CD4-positive, alpha-beta T cell (primary cell): Measurements from ENCODE around the gene TCIRG1. TPM values are rescaled to one million over a fixed set of nuclear protein-coding genes. Genes with fewer than 3 reads are reported as not detected.

Experiments
- ATAC-seq: fragments of 200-7000 bp; cut with Tn5 transposase; one replicate; pipeline ENCODE4 v1.10.0; 2022; ENCODE audit warnings: mild to moderate bottlenecking; ENCODE audit not compliant: poor library complexity
- CTCF ChIA-PET: fragments of 350-600 bp; sonication (Branson Sonifier 250); formaldehyde crosslinking; loops from one replicate; lab custom pipeline; 2021; ENCODE audit warnings: antibody characterized with exemption, inconsistent platforms; lab: Charles Lee
- POLR2A ChIA-PET: fragments of 350-600 bp; sonication (Branson Sonifier 250); formaldehyde crosslinking; loops from one replicate; lab custom pipeline; 2021; ENCODE audit warnings: antibody characterized with exemption, inconsistent platforms; lab: Charles Lee
- DNase-seq, 14 experiments: peaks; one replicate each; pipeline ENCODE4 v3.0.0-alpha.2; 2013 to 2020; ENCODE audit warnings: mixed read lengths in 2 of 14
- H3K27ac ChIP-seq, 2 donors: one replicate each; pipeline versions ENCODE4 v1.5.1 to v1.7.0; 2013; ENCODE audit warnings: low read length in 2 of 2, low read depth in 1 of 2, mild to moderate bottlenecking in 1 of 2
- H3K27me3 ChIP-seq, 2 experiments: 1 replicate in 1 of 2; 2 replicates in 1 of 2; pipeline versions ENCODE4 v1.6.1 to v1.7.0; 2013; ENCODE audit warnings: low read length in 2 of 2, control low read depth in 1 of 2, mild to moderate bottlenecking in 1 of 2, moderate library complexity in 1 of 2; ENCODE audit not compliant: insufficient read depth in 2 of 2, control insufficient read depth in 1 of 2
- H3K36me3 ChIP-seq: one replicate; pipeline ENCODE4 v1.6.1; 2013; ENCODE audit warnings: low read length, control low read depth; ENCODE audit not compliant: insufficient read depth
- H3K4me1 ChIP-seq: one replicate; pipeline ENCODE4 v1.6.1; 2013; ENCODE audit warnings: low read length, control low read depth; ENCODE audit not compliant: insufficient read depth
- H3K4me3 ChIP-seq: one replicate; pipeline ENCODE4 v1.5.1; 2013; ENCODE audit warnings: mild to moderate bottlenecking, low read length, moderate library complexity
- H3K9me3 ChIP-seq, 2 experiments: 1 replicate in 1 of 2; 2 replicates in 1 of 2; pipeline versions ENCODE4 v1.6.1 to v1.7.0; 2013; ENCODE audit warnings: low read length in 2 of 2, mild to moderate bottlenecking in 2 of 2, control low read depth in 1 of 2, moderate library complexity in 1 of 2; ENCODE audit not compliant: control insufficient read depth in 1 of 2, insufficient read depth in 1 of 2
- H3K27ac Mint-ChIP-seq: one replicate; pipeline ENCODE4 v1.8.0; 2020; ENCODE audit warnings: mixed read lengths
- H3K27me3 Mint-ChIP-seq: one replicate; pipeline ENCODE4 v1.8.0; 2021; ENCODE audit warnings: mixed read lengths
- H3K36me3 Mint-ChIP-seq: one replicate; pipeline ENCODE4 v1.8.0; 2021; ENCODE audit warnings: low read depth, mixed read lengths
- H3K4me1 Mint-ChIP-seq: one replicate; pipeline ENCODE4 v1.8.0; 2021; ENCODE audit warnings: low read depth, mixed read lengths
- H3K4me3 Mint-ChIP-seq: one replicate; pipeline ENCODE4 v1.8.0; 2020; ENCODE audit warnings: mild to moderate bottlenecking, mixed read lengths
- H3K9me3 Mint-ChIP-seq: one replicate; pipeline ENCODE4 v1.8.0; 2020; ENCODE audit warnings: mixed read lengths
- intact Hi-C, 2 experiments: fragments of 100-400 bp; cut with DNase I in 1 of 2; cut with micrococcal nuclease in 1 of 2; formaldehyde crosslinking; loops; one replicate each; pipeline versions ENCODE4 v1.15.1 to v1.9.0; 2023 to 2025; cut with DNase I, micrococcal nuclease
- total RNA-seq, 174 experiments: library from RNA in 2 of 174; stranded (reverse) in 2 of 174; gene quantifications; one replicate each; pipeline ENCODE4 v1.2.3 and lab custom pipeline; 2021 to 2026
- TF ChIP-seq, protein P1 (sequence below): fragments of 200-600 bp; IDR thresholded peaks from one replicate; pipeline ENCODE4 v1.8.0; 2022; ENCODE audit warnings: antibody characterized with exemption, mild to moderate bottlenecking

The TCIRG1 gene
- total RNA-seq, 2 experiments from 2014 or later: 202 to 207 TPM

DNA sequence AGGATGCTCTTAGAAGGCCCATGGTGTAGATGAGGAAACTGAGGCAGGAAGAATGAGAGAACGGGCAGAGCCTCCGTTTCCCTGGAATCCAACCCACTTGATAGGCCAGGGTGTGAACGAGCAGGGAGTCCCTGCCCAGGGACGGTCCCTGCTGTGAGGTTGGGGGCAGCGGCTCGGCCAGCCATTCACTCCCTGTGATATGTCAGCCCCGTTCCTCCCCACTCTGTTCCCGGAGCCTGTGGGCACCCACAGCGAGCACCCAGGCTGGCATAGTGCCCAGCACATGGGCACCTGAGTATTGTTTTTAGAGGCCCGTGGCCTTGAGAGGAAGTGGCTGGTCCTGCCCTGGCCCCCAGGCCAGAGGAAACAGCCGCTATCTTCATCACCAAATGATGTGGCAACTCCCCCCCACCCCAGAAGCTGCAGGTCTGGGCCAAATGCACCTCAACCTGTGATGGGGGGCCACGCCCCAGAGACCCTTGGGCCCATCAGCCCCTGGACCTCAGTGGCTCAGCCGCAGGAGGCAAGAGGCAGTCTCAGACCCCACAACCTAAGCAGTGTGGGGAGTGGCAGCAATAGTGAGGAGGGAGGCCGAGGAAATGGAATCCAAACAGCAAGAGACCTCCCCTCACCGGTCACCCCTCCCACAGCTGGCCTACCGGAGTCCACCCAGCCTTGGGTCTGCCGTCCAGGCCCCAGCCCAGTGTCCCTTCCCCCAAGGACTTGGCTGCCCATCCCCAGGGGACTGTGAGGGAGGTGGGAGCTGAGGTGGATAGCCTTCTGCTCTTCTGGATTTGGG is 26.6 kb upstream of the TCIRG1 start:
- ChIA-PET POLR2A (no interaction called here), CTCF (no interaction called here)
- Histone ChIP-seq H3K4me1 (peaks cover 5% of the 10 kb centered on the region), H3K36me3 (no peaks in the 10 kb centered on the region), H3K27me3 (no peaks in the 10 kb centered on the region), H3K27ac (no peak overlapping the region), H3K9me3 (peaks cover 0 to 4% of the 10 kb centered on the region in 2 experiments), H3K4me3 (no peak overlapping the region)
- peaks cover 7% of the 10 kb centered on the region for H3K27me3 Mint-ChIP-seq
- no peak overlapping the region for H3K27ac Mint-ChIP-seq
- DNase-seq (no peak), ATAC-seq (no peak)
- TF ChIP-seq, protein P1, sequence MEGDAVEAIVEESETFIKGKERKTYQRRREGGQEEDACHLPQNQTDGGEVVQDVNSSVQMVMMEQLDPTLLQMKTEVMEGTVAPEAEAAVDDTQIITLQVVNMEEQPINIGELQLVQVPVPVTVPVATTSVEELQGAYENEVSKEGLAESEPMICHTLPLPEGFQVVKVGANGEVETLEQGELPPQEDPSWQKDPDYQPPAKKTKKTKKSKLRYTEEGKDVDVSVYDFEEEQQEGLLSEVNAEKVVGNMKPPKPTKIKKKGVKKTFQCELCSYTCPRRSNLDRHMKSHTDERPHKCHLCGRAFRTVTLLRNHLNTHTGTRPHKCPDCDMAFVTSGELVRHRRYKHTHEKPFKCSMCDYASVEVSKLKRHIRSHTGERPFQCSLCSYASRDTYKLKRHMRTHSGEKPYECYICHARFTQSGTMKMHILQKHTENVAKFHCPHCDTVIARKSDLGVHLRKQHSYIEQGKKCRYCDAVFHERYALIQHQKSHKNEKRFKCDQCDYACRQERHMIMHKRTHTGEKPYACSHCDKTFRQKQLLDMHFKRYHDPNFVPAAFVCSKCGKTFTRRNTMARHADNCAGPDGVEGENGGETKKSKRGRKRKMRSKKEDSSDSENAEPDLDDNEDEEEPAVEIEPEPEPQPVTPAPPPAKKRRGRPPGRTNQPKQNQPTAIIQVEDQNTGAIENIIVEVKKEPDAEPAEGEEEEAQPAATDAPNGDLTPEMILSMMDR: no peak
- peaks cover 9% of the 10 kb centered on the region for H3K4me1 Mint-ChIP-seq
- H3K9me3 Mint-ChIP-seq: no peaks in the 10 kb centered on the region
- intact Hi-C loops: no loop called here
- H3K4me3 Mint-ChIP-seq: no peak overlapping the region
- no peaks in the 10 kb centered on the region for H3K36me3 Mint-ChIP-seq

DNA sequence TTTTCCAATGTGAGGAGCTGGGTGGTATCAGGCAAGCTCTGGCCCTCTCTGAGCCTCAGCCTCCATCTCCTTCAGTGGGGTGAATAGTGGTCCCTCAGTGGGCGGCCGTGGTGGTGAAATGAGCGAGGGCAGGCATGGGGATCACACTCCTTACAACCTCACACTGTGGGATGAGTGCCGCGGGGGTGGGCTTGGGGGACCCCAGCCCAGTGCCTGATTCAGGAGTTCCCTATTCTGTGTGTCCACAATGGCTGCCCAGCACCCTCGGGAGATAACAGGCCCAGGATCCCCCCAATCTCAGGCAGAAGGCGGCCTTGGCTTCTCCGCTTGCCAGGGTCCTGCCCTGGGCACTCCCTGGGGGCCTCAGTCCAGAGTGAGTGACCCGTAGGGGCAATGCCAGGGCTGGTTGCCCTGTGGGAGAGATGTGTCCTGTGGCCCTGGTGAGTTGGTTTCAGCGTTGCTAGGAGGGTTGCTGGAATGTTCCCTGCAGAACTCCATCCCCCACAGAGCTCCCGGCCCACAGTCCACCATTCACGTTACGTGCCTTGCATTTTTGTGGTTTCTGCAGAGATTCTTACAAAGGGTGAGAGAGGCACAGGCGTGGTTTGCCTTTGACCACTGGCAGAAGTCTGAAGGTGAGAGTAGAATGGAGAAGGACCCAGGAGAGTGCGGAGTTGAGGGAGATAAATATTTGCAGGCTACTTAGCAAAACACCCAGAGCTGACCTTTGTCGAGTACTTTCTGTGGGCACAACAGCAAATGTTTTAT is 25.8 kb upstream of the TCIRG1 start:
- Histone ChIP-seq H3K36me3 (no peaks in the 10 kb centered on the region), H3K27me3 (no peaks in the 10 kb centered on the region), H3K4me3 (no peak overlapping the region), H3K9me3 (peaks cover 0 to 4% of the 10 kb centered on the region in 2 experiments), H3K27ac (no peak overlapping the region), H3K4me1 (peaks cover 5% of the 10 kb centered on the region)
- Mint-ChIP-seq H3K36me3 (no peaks in the 10 kb centered on the region), H3K9me3 (no peaks in the 10 kb centered on the region), H3K27ac (no peak overlapping the region), H3K27me3 (peaks cover 7% of the 10 kb centered on the region), H3K4me3 (no peak overlapping the region), H3K4me1 (peaks cover 9% of the 10 kb centered on the region)
- intact Hi-C loops: no loop called here
- ChIA-PET CTCF (no interaction called here), POLR2A (no interaction called here)
- ATAC-seq (no peak), DNase-seq (no peak)
- TF ChIP-seq, protein P1: no peak

DNA sequence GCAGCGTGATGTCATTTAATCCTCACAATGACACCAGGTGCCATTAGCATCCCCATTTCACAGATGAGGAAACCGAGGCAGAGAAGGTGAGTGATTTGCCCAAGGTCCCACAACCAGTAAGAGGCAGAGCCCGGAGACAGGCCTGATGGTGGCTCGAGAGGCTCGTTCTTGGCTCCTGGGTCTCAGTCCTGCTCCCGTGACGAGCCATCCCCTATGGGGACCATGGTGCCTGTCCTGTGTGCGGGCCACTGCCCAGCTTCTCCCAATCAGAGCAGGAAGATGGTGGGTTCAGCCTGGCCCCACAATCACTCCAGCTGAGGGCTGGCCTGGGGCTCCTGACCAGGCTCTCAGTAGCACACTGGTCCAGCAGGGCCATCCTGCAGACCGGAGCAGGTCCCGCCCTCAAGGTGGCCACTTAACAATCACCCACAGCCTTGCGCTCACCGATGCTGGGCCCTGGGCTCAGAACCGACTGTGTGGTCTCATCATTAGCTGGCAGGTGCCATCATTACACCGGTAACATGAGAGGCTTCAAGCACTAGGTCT is 25.1 kb upstream of the TCIRG1 start:
- no peaks in the 10 kb centered on the region for H3K27me3 ChIP-seq
- ATAC-seq: no peak
- H3K27ac ChIP-seq: no peak overlapping the region
- no peaks in the 10 kb centered on the region for H3K36me3 ChIP-seq
- TF ChIP-seq, protein P1: no peak
- peaks cover 7% of the 10 kb centered on the region for H3K27me3 Mint-ChIP-seq
- H3K9me3 ChIP-seq: peaks cover 0 to 4% of the 10 kb centered on the region in 2 experiments
- intact Hi-C loops: no loop called here
- H3K4me1 Mint-ChIP-seq: peaks cover 9% of the 10 kb centered on the region
- no peak for DNase-seq
- H3K4me1 ChIP-seq: peaks cover 5% of the 10 kb centered on the region
- no peaks in the 10 kb centered on the region for H3K36me3 Mint-ChIP-seq
- ChIA-PET CTCF (no interaction called here), POLR2A (no interaction called here)
- H3K27ac Mint-ChIP-seq: no peak overlapping the region
- no peaks in the 10 kb centered on the region for H3K9me3 Mint-ChIP-seq
- no peak overlapping the region for H3K4me3 Mint-ChIP-seq
- H3K4me3 ChIP-seq: no peak overlapping the region
